Panc1 (cell line): ENCODE measurements around the gene NTM. TPM values are rescaled to one million over a fixed set of nuclear protein-coding genes. Genes with fewer than 3 reads are reported as not detected.

Source experiments
- ATAC-seq: fragments of 200-7000 bp; cut with Tn5 transposase; 2 replicates; pipeline ENCODE4 v1.9.1; 2020; ENCODE audit warnings: mild to moderate bottlenecking, moderate library complexity
- BruUV-seq: library from RNA; stranded (reverse); fragments of 400-500 nt; replicated peaks from 2 replicates; lab custom pipeline; 2021; lab: Mats Ljungman, UMichigan
- CTCF ChIA-PET: fragments of 300-600 bp; sonication (Branson Sonifier 250); formaldehyde crosslinking; loops from one replicate; lab custom pipeline; 2022; ENCODE audit warnings: antibody characterized with exemption; lab: Charles Lee
- POLR2A ChIA-PET: fragments of 300-600 bp; sonication (Branson Sonifier 250); formaldehyde crosslinking; loops from one replicate; lab custom pipeline; 2022; ENCODE audit warnings: antibody characterized with exemption; lab: Charles Lee
- DNase-seq: peaks from one replicate; pipeline ENCODE4 v3.0.0-alpha.2; 2010; ENCODE audit warnings: low read depth, low spot score
- H3K27ac ChIP-seq: 2 replicates; pipeline ENCODE4 v1.5.1; 2011; ENCODE audit warnings: mild to moderate bottlenecking, low read length, inconsistent platforms
- H3K27me3 ChIP-seq: fragments of 200-500 bp; sonication (Bioruptor generic); 2 replicates; pipeline ENCODE4 v1.6.0; 2014; ENCODE audit warnings: low read length, inconsistent platforms; ENCODE audit not compliant: control insufficient read depth, insufficient read depth
- H3K36me3 ChIP-seq: fragments of 200-500 bp; sonication (Bioruptor generic); 2 replicates; pipeline ENCODE4 v1.5.1; 2014; ENCODE audit warnings: inconsistent platforms, mild to moderate bottlenecking, low read length, moderate library complexity; ENCODE audit not compliant: control insufficient read depth, insufficient read depth
- H3K4me1 ChIP-seq: 2 replicates; pipeline ENCODE4 v1.5.1; 2011; ENCODE audit warnings: inconsistent platforms, mild to moderate bottlenecking, low read length, moderate library complexity; ENCODE audit not compliant: control insufficient read depth, insufficient read depth
- H3K4me3 ChIP-seq, 2 experiments: 2 replicates each; pipeline ENCODE4 v1.5.1; 2011 to 2012; ENCODE audit warnings: low read depth in 2 of 2, low read length in 2 of 2, mild to moderate bottlenecking in 2 of 2, inconsistent platforms in 1 of 2, moderate library complexity in 1 of 2
- H3K9me3 ChIP-seq: fragments of 200-500 bp; sonication (Bioruptor generic); 2 replicates; pipeline ENCODE4 v1.5.1; 2014; ENCODE audit warnings: low read depth, mild to moderate bottlenecking, inconsistent platforms, low read length, moderate library complexity; ENCODE audit not compliant: control insufficient read depth, insufficient read depth
- POLR2AphosphoS5 ChIP-seq: IDR thresholded peaks from 2 replicates; pipeline ENCODE4 v1.6.1; 2012; ENCODE audit warnings: mild to moderate bottlenecking, low read depth, low read length, moderate library complexity
- SIN3A ChIP-seq: IDR thresholded peaks from 2 replicates; pipeline ENCODE4 v1.6.1; 2012; ENCODE audit warnings: low read depth, mild to moderate bottlenecking, low read length, moderate library complexity, borderline replicate concordance; ENCODE audit not compliant: insufficient read depth
- TCF7L2 ChIP-seq: IDR thresholded peaks from 2 replicates; pipeline ENCODE4 v1.6.1; 2011; ENCODE audit warnings: mild to moderate bottlenecking, low read depth, low read length, inconsistent platforms
- in situ Hi-C: cut with HindIII; loops from 2 replicates; pipeline ENCODE4 v1.10.0; 2016; ENCODE audit warnings: low sequenced_read_pairs, low pct_unique_long_range_greater_than_20kb
- intact Hi-C: fragments of 100-400 bp; cut with micrococcal nuclease; formaldehyde crosslinking; loops from one replicate; pipeline ENCODE4 v1.10.0; 2022; ENCODE audit not compliant: unreplicated experiment
- total RNA-seq: library from RNA; stranded (reverse); gene quantifications from one replicate; pipeline ENCODE4 v1.2.1, GENCODE V29; 2021; ENCODE audit not compliant: unreplicated experiment
- TF ChIP-seq, protein P1 (sequence below): fragments of 450-650 bp; IDR thresholded peaks from 2 replicates; pipeline ENCODE4 v1.5.1; 2017; ENCODE audit warnings: mild to moderate bottlenecking
- TF ChIP-seq, protein P2 (sequence below), 2 experiments: IDR thresholded peaks; 2 replicates each; pipeline ENCODE4 v1.6.1; 2011 to 2012; ENCODE audit warnings: low read depth in 2 of 2, control low read depth in 1 of 2, low read length in 1 of 2, mild to moderate bottlenecking in 1 of 2, moderate library complexity in 1 of 2; ENCODE audit not compliant: insufficient read depth in 1 of 2

The NTM gene
- total RNA-seq, 1 experiment from 2014 or later = 0.10 TPM

DNA sequence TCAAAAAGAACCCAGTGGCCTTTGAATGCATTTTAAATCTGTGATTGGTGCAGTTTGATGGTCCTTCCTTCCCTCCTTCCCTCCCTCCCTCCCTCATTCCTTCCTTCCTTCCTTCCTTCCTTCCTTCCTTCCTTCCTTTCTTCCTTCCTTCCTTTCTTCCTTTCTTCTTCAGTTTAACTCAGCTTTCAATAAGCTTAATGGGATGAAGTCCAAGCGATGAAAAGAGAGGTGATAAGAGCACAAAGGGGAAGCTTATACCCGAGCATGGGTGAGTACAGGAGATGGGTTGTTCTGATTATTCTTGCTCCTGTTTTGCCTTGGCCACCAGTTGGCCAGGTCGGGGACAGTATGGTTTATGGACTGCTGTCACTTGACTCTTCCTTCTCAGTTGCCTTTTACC is 605.6 kb downstream of the NTM start:
- Histone ChIP-seq H3K36me3 (no peaks in the 10 kb centered on the region), H3K9me3 (no peaks in the 10 kb centered on the region), H3K27me3 (no peaks in the 10 kb centered on the region), H3K4me3 (no peak overlapping the region), H3K4me1 (no peaks in the 10 kb centered on the region), H3K27ac (no peak overlapping the region)
- DNase-seq = no peak
- intact Hi-C loops = no loop called here
- no TSS peak for BruUV-seq
- CTCF ChIA-PET = no interaction called here
- no peak for ATAC-seq
- TF ChIP-seq, protein P1, sequence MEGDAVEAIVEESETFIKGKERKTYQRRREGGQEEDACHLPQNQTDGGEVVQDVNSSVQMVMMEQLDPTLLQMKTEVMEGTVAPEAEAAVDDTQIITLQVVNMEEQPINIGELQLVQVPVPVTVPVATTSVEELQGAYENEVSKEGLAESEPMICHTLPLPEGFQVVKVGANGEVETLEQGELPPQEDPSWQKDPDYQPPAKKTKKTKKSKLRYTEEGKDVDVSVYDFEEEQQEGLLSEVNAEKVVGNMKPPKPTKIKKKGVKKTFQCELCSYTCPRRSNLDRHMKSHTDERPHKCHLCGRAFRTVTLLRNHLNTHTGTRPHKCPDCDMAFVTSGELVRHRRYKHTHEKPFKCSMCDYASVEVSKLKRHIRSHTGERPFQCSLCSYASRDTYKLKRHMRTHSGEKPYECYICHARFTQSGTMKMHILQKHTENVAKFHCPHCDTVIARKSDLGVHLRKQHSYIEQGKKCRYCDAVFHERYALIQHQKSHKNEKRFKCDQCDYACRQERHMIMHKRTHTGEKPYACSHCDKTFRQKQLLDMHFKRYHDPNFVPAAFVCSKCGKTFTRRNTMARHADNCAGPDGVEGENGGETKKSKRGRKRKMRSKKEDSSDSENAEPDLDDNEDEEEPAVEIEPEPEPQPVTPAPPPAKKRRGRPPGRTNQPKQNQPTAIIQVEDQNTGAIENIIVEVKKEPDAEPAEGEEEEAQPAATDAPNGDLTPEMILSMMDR = no peak
- TF ChIP-seq, protein P2, sequence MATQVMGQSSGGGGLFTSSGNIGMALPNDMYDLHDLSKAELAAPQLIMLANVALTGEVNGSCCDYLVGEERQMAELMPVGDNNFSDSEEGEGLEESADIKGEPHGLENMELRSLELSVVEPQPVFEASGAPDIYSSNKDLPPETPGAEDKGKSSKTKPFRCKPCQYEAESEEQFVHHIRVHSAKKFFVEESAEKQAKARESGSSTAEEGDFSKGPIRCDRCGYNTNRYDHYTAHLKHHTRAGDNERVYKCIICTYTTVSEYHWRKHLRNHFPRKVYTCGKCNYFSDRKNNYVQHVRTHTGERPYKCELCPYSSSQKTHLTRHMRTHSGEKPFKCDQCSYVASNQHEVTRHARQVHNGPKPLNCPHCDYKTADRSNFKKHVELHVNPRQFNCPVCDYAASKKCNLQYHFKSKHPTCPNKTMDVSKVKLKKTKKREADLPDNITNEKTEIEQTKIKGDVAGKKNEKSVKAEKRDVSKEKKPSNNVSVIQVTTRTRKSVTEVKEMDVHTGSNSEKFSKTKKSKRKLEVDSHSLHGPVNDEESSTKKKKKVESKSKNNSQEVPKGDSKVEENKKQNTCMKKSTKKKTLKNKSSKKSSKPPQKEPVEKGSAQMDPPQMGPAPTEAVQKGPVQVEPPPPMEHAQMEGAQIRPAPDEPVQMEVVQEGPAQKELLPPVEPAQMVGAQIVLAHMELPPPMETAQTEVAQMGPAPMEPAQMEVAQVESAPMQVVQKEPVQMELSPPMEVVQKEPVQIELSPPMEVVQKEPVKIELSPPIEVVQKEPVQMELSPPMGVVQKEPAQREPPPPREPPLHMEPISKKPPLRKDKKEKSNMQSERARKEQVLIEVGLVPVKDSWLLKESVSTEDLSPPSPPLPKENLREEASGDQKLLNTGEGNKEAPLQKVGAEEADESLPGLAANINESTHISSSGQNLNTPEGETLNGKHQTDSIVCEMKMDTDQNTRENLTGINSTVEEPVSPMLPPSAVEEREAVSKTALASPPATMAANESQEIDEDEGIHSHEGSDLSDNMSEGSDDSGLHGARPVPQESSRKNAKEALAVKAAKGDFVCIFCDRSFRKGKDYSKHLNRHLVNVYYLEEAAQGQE (IDR thresholded peaks at IDR 0.05; ENCODE audit: insufficient read depth in 1 of 2, low read depth in 2 of 2, low read length in 1 of 2) = no peak
- TF ChIP-seq SIN3A (no peak), TCF7L2 (no peak), POLR2AphosphoS5 (no peak)
- in situ Hi-C loops = no loop called here
- POLR2A ChIA-PET = no interaction called here

- intact Hi-C loops (no loop called here), in situ Hi-C loops (no loop called here)
- ATAC-seq (no peak), DNase-seq (no peak)
- no TSS peak for BruUV-seq
- CTCF ChIA-PET = interaction anchor here (0.7 kb wide), 1 partner anchor 424 kb away, joined by 6 read pairs; no protein-coding TSS in a partner anchor
- Histone ChIP-seq H3K4me1 (no peaks in the 10 kb centered on the region), H3K4me3 (no peak overlapping the region), H3K36me3 (no peaks in the 10 kb centered on the region), H3K27me3 (no peaks in the 10 kb centered on the region), H3K27ac (no peak overlapping the region), H3K9me3 (no peaks in the 10 kb centered on the region)
- TF ChIP-seq, protein P1 = no peak
- TF ChIP-seq POLR2AphosphoS5 (no peak), SIN3A (no peak), TCF7L2 (no peak)
- TF ChIP-seq, protein P2 (IDR thresholded peaks at IDR 0.05; ENCODE audit: insufficient read depth in 1 of 2, low read depth in 2 of 2, low read length in 1 of 2) = no peak
- POLR2A ChIA-PET = no interaction called here
Measured at GRCh38 chr11:131977231-131977630, 606.8 kb downstream of the NTM start.
